PC-3 (cell line): ENCODE measurements around the gene VRK3.

Source experiments
- EZH2 ChIP-seq: fragments of 300-600 bp; sonication (generic); IDR thresholded peaks from one replicate; pipeline ENCODE4 v1.6.1; 2017; ENCODE audit warnings: antibody characterized with exemption, mild to moderate bottlenecking, low read length; ENCODE audit not compliant: unreplicated experiment
- EZH2phosphoT487 ChIP-seq: fragments of 300-600 bp; sonication (generic); IDR thresholded peaks from 2 replicates; pipeline ENCODE4 v1.6.1; 2018; ENCODE audit warnings: mild to moderate bottlenecking, antibody characterized with exemption, low read length, borderline replicate concordance
- TF ChIP-seq, protein P1 (sequence below): fragments of 300-600 bp; sonication (generic); conservative IDR thresholded peaks from 2 replicates; pipeline ENCODE4 v1.5.1; 2017; ENCODE audit warnings: antibody characterized with exemption, low read depth, mild to moderate bottlenecking, low read length

DNA sequence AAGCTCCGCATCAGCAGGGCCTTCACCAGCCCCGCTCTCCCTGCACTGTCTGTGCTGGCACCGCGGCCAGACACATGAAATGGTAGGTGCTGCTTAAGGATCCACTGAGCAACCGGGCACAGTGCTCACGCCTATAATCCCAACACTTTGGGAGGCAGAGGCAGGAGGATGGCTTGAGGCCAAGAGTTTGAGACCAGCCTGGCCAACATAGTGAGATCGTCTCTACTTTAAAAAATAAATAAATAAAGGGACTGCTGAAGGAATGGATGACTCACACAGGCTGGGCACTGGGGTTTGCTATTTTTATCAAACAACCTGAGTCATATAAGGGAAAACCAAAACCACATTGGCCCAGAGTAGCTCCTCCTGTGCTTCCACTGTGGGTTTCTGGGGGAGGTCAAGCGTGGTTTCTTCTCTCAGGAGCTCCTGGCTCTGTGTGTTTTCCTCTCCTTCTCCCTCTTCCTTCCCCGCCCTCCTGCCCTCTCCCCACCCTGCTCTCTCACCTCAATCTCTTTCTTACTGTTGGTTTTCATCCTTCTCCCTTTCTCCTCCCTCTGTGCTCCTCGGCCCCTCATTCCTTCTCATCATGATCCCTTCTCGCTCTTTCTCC, 21.3 kb downstream of the VRK3 start:
- TF ChIP-seq, protein P1, sequence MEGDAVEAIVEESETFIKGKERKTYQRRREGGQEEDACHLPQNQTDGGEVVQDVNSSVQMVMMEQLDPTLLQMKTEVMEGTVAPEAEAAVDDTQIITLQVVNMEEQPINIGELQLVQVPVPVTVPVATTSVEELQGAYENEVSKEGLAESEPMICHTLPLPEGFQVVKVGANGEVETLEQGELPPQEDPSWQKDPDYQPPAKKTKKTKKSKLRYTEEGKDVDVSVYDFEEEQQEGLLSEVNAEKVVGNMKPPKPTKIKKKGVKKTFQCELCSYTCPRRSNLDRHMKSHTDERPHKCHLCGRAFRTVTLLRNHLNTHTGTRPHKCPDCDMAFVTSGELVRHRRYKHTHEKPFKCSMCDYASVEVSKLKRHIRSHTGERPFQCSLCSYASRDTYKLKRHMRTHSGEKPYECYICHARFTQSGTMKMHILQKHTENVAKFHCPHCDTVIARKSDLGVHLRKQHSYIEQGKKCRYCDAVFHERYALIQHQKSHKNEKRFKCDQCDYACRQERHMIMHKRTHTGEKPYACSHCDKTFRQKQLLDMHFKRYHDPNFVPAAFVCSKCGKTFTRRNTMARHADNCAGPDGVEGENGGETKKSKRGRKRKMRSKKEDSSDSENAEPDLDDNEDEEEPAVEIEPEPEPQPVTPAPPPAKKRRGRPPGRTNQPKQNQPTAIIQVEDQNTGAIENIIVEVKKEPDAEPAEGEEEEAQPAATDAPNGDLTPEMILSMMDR: no peak
- TF ChIP-seq EZH2 (no peak), EZH2phosphoT487 (no peak)
